LoVo (cell line): ENCODE data around the gene SLC8B1.

Source experiments
- DNase-seq: peaks from one replicate; pipeline ENCODE4 v3.0.0-alpha.2; 2016; ENCODE audit warnings: low spot score

Gene SLC8B1

GRCh38 chr12:113268621-113269020 is 66.3 kb downstream of the SLC8B1 start:
- DNase-seq, result no peak

- no peak for DNase-seq
These were observed 66.8 kb downstream of the SLC8B1 start for GRCh38 chr12:113268136-113268535.

GRCh38 chr12:113267621-113268020 is 67.3 kb downstream of the SLC8B1 start:
- DNase-seq, result no peak

GRCh38 chr12:113266106-113266895 is 68.6 kb downstream of the SLC8B1 start:
- DNase-seq, result no peak

GRCh38 chr12:113263431-113263963 is 71.4 kb downstream of the SLC8B1 start:
- no peak for DNase-seq

GRCh38 chr12:113262710-113263109 is 72.2 kb downstream of the SLC8B1 start:
- DNase-seq, result no peak

GRCh38 chr12:113261847-113262470 is 73.0 kb downstream of the SLC8B1 start:
- DNase-seq, result no peak

GRCh38 chr12:113260636-113261300 is 74.1 kb downstream of the SLC8B1 start:
- DNase-seq, result no peak

- no peak for DNase-seq
These were observed 74.8 kb downstream of the SLC8B1 start for GRCh38 chr12:113260127-113260526.

- no peak for DNase-seq
These were observed 77.3 kb downstream of the SLC8B1 start for GRCh38 chr12:113257564-113257963.

GRCh38 chr12:113254298-113254697 is 80.6 kb downstream of the SLC8B1 start:
- no peak for DNase-seq

- no peak for DNase-seq
These were observed 81.2 kb downstream of the SLC8B1 start for GRCh38 chr12:113253532-113254285.

- no peak for DNase-seq
These were observed 82.4 kb downstream of the SLC8B1 start for GRCh38 chr12:113252494-113252893.

- DNase-seq, result no peak
These were observed 83.4 kb downstream of the SLC8B1 start for GRCh38 chr12:113251404-113252070.

- no peak for DNase-seq
These were observed 84.9 kb downstream of the SLC8B1 start for GRCh38 chr12:113250045-113250444.

- DNase-seq, result no peak
These were observed 85.4 kb downstream of the SLC8B1 start for GRCh38 chr12:113249546-113249945.

GRCh38 chr12:113248842-113249435 is 86.0 kb downstream of the SLC8B1 start:
- no peak for DNase-seq
